ENCODE results near the gene DEDD2.

DNA sequence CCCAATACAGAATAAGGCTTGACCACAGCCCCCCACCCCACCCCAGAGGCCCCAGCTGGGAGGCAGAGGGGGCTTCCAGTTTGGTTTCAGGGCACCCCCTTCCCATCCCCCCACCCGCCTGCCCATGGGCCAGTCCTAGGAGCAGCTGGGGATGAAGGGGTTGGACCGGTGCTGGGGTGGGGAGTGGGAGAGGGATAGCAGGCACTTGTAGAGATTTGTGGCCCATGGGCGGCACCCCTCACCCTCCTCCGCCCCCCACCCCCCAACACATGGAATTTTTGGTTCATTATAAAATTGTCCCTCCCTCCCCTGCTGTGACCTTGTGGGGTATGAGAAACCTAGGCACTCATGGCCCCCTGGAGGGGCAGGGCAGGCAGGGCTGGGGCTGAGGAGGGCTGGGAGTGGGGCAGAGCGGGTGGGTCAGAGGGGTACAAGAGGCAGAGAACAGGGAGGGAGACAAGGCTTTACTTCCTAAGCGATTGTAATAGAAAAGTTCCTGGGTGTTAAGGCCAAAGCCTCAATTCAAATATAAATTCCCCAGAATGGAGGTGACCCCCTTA lies 30.2 kb upstream of the DEDD2 start:
- TF ChIP-seq POLR2A (IDR thresholded peaks at IDR 0.05; ENCODE audit: low read depth, low read length) (no peak), GATA2 (IDR thresholded peaks at IDR 0.05; ENCODE audit: insufficient read depth, insufficient read length, low read depth, low read length) (no peak), POLR2AphosphoS5 (IDR thresholded peaks at IDR 0.05; ENCODE audit: insufficient read depth, low read depth, low read length) (no peak), EZH2 (IDR thresholded peaks at IDR 0.05; ENCODE audit: borderline replicate concordance, low read depth, low read length, severe bottlenecking) (no peak), MYC (IDR thresholded peaks at IDR 0.05; ENCODE audit: low read depth, low read length) (no peak), JUN (IDR thresholded peaks at IDR 0.05; ENCODE audit: borderline replicate concordance, insufficient read depth, insufficient read length, low read depth) (no peak)
- TF ChIP-seq, protein P1, sequence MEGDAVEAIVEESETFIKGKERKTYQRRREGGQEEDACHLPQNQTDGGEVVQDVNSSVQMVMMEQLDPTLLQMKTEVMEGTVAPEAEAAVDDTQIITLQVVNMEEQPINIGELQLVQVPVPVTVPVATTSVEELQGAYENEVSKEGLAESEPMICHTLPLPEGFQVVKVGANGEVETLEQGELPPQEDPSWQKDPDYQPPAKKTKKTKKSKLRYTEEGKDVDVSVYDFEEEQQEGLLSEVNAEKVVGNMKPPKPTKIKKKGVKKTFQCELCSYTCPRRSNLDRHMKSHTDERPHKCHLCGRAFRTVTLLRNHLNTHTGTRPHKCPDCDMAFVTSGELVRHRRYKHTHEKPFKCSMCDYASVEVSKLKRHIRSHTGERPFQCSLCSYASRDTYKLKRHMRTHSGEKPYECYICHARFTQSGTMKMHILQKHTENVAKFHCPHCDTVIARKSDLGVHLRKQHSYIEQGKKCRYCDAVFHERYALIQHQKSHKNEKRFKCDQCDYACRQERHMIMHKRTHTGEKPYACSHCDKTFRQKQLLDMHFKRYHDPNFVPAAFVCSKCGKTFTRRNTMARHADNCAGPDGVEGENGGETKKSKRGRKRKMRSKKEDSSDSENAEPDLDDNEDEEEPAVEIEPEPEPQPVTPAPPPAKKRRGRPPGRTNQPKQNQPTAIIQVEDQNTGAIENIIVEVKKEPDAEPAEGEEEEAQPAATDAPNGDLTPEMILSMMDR (IDR thresholded peaks at IDR 0.05; ENCODE audit: extremely low read depth in 1 of 2, insufficient read depth in 1 of 2, low read depth in 1 of 2, low read length in 2 of 2): no peak

All from endothelial cell of umbilical vein (primary cell).